Liver (tissue), 9 donors: ENCODE data around the gene KSR1. TPM values are rescaled to one million over a fixed set of nuclear protein-coding genes. Genes with fewer than 3 reads are reported as not detected.

ENCODE experiments used
- DNase-seq: peaks from one replicate; pipeline ENCODE4 v3.0.0-alpha.2; 2017; ENCODE audit warnings: low spot score
- H3K27ac ChIP-seq, 2 donors: one replicate each; pipeline ENCODE4 v1.7.0; 2013; ENCODE audit warnings: inconsistent platforms in 2 of 2, low read length in 2 of 2, control low read depth in 1 of 2, low read depth in 1 of 2, mild to moderate bottlenecking in 1 of 2
- H3K27me3 ChIP-seq, 4 donors: one replicate each; pipeline versions ENCODE4 v1.6.1 to v1.7.0; 2013; ENCODE audit warnings: low read length in 3 of 4, inconsistent platforms in 1 of 4, mild to moderate bottlenecking in 1 of 4, moderate library complexity in 1 of 4; ENCODE audit not compliant: control insufficient read depth in 4 of 4, insufficient read depth in 4 of 4
- H3K36me3 ChIP-seq, 4 donors: one replicate each; pipeline versions ENCODE4 v1.6.1 to v1.7.0; 2013; ENCODE audit warnings: low read length in 3 of 4, mild to moderate bottlenecking in 3 of 4, low read depth in 1 of 4, moderate library complexity in 1 of 4; ENCODE audit not compliant: control insufficient read depth in 4 of 4, insufficient read depth in 3 of 4
- H3K4me1 ChIP-seq, 4 donors: one replicate each; pipeline versions ENCODE4 v1.6.1 to v1.7.0; 2013; ENCODE audit warnings: low read length in 3 of 4, mild to moderate bottlenecking in 3 of 4, moderate library complexity in 1 of 4; ENCODE audit not compliant: control insufficient read depth in 4 of 4, insufficient read depth in 4 of 4
- H3K4me3 ChIP-seq, 3 donors: one replicate each; pipeline versions ENCODE4 v1.6.1 to v1.7.0; 2013; ENCODE audit warnings: low read length in 3 of 3, control low read depth in 1 of 3, low read depth in 1 of 3, mild to moderate bottlenecking in 1 of 3
- H3K9ac ChIP-seq, 2 donors: one replicate each; pipeline ENCODE4 v1.7.0; 2013; ENCODE audit warnings: low read length in 2 of 2, mild to moderate bottlenecking in 2 of 2, moderate library complexity in 2 of 2, control low read depth in 1 of 2, low read depth in 1 of 2
- H3K9me3 ChIP-seq, 4 donors: one replicate each; pipeline versions ENCODE4 v1.6.1 to v1.7.0; 2013; ENCODE audit warnings: low read length in 3 of 4; ENCODE audit not compliant: control insufficient read depth in 4 of 4
- ATF3 ChIP-seq: IDR thresholded peaks from 2 replicates; pipeline ENCODE4 v1.6.1; 2016; ENCODE audit warnings: antibody characterized with exemption
- CTCF ChIP-seq: fragments of 150-350 bp; IDR thresholded peaks from 2 replicates; pipeline ENCODE4 v1.5.1; 2017; ENCODE audit warnings: improper control_type of control experiment, low read depth, low read length; ENCODE audit not compliant: missing input control
- EGR1 ChIP-seq, 2 donors: IDR thresholded peaks; 2 replicates each; pipeline ENCODE4 v1.6.1; 2016 to 2018; ENCODE audit warnings: antibody characterized with exemption in 2 of 2, low read depth in 2 of 2
- FOXA1 ChIP-seq: IDR thresholded peaks from 2 replicates; pipeline ENCODE4 v1.6.1; 2016; ENCODE audit warnings: antibody characterized with exemption
- FOXA2 ChIP-seq: IDR thresholded peaks from 2 replicates; pipeline ENCODE4 v1.6.1; 2016; ENCODE audit warnings: antibody characterized with exemption
- GABPA ChIP-seq, 2 donors: IDR thresholded peaks in 1 of 2; conservative IDR thresholded peaks in 1 of 2; 2 replicates each; pipeline ENCODE4 v1.6.1; 2016; ENCODE audit warnings: antibody characterized with exemption in 2 of 2, mild to moderate bottlenecking in 1 of 2, moderate library complexity in 1 of 2
- HNF4A ChIP-seq, 2 donors: conservative IDR thresholded peaks; 2 replicates each; pipeline ENCODE4 v1.6.1; 2016; ENCODE audit warnings: antibody characterized with exemption in 2 of 2, mild to moderate bottlenecking in 2 of 2
- HNF4G ChIP-seq: IDR thresholded peaks from 2 replicates; pipeline ENCODE4 v1.6.1; 2016; ENCODE audit warnings: antibody characterized with exemption
- JUND ChIP-seq, 2 donors: IDR thresholded peaks; 2 replicates each; pipeline ENCODE4 v1.6.1; 2016; ENCODE audit warnings: antibody characterized with exemption in 2 of 2
- MAX ChIP-seq: IDR thresholded peaks from 2 replicates; pipeline ENCODE4 v1.6.1; 2016; ENCODE audit warnings: antibody characterized with exemption
- NR2F2 ChIP-seq: IDR thresholded peaks from 2 replicates; pipeline ENCODE4 v1.6.1; 2016; ENCODE audit warnings: antibody characterized with exemption
- RAD21 ChIP-seq, 2 donors: IDR thresholded peaks; 2 replicates each; pipeline ENCODE4 v1.6.1; 2016; ENCODE audit warnings: antibody characterized with exemption in 2 of 2, mild to moderate bottlenecking in 2 of 2
- REST ChIP-seq: IDR thresholded peaks from 2 replicates; pipeline ENCODE4 v1.6.1; 2016; ENCODE audit warnings: antibody characterized with exemption, mild to moderate bottlenecking
- RXRA ChIP-seq, 2 donors: IDR thresholded peaks; 2 replicates each; pipeline ENCODE4 v1.6.1; 2017 to 2018; ENCODE audit warnings: antibody characterized with exemption in 2 of 2, mild to moderate bottlenecking in 1 of 2
- SP1 ChIP-seq: IDR thresholded peaks from 2 replicates; pipeline ENCODE4 v1.6.1; 2018; ENCODE audit warnings: antibody characterized with exemption, mild to moderate bottlenecking
- TAF1 ChIP-seq: conservative IDR thresholded peaks from 2 replicates; pipeline ENCODE4 v1.6.1; 2016; ENCODE audit warnings: antibody characterized with exemption, mild to moderate bottlenecking
- YY1 ChIP-seq: IDR thresholded peaks from 2 replicates; pipeline ENCODE4 v1.6.1; 2016; ENCODE audit warnings: antibody characterized with exemption, mild to moderate bottlenecking
- ZBTB33 ChIP-seq: IDR thresholded peaks from 2 replicates; pipeline ENCODE4 v1.6.1; 2016; ENCODE audit warnings: antibody characterized with exemption
- WGBS: extraction: QIAGEN DNeasy Blood & Tissue Kit; methylation state at CpG from one replicate; pipeline ENCODE4 v1.1.7; 2013; 5-methylcytosine and 5-hydroxymethylcytosine counted together
- polyA plus RNA-seq, 2 donors: library from polyadenylated mRNA; stranded (reverse) in 1 of 2; unstranded in 1 of 2; fragments of 200-250 nt in 1 of 2; fragments of >200 nt in 1 of 2; fragmentation: Nextera tagmentation in 1 of 2; extraction: Ambion mirVana in 1 of 2; gene quantifications; one replicate each; pipeline versions ENCODE4 v1.2.1 to v1.2.3, GENCODE V29; 2013 to 2015
- total RNA-seq, 2 donors: library from RNA; depleted of rRNA; stranded (reverse); fragments of >200 nt; gene quantifications; one replicate each; pipeline ENCODE4 v1.2.3, GENCODE V29; 2014
- donor health status: healthy.
- donor health status: healthy.
- donor health status: healthy.
- donor health status: healthy.
- donor health status: healthy.

KSR1 gene
- total and polyA plus RNA-seq, 4 donors = 1.2 to 9.0 (median 4.1) TPM

- Histone ChIP-seq H3K36me3 (no peaks in the 10 kb centered on the region), H3K4me3 (no peak overlapping the region), H3K9ac (no peak overlapping the region), H3K9me3 (no peaks in the 10 kb centered on the region), H3K27ac (no peak overlapping the region), H3K4me1 (peaks cover 6 to 45% (median 35%) of the 10 kb centered on the region in 4 donors), H3K27me3 (no peaks in the 10 kb centered on the region)
- 80% methylated on average over 6 of the region's 6 CpGs for WGBS
- DNase-seq = no peak
- TF ChIP-seq YY1 = no peak
- TF ChIP-seq FOXA2 = no peak
- TF ChIP-seq MAX = no peak
- TF ChIP-seq HNF4A (conservative IDR thresholded peaks at IDR 0.05) = no peak
- no peak for TF ChIP-seq GABPA (IDR thresholded peaks at IDR 0.05 in 1 of 2, conservative IDR thresholded peaks at IDR 0.05 in 1 of 2)
- no peak for TF ChIP-seq RAD21 (IDR thresholded peaks at IDR 0.05)
- no peak for TF ChIP-seq HNF4G
- no peak for TF ChIP-seq RXRA (IDR thresholded peaks at IDR 0.05)
- no peak for TF ChIP-seq NR2F2
- no peak for TF ChIP-seq ATF3
- no peak for TF ChIP-seq JUND (IDR thresholded peaks at IDR 0.05)
- no peak for TF ChIP-seq REST
- TF ChIP-seq EGR1 (IDR thresholded peaks at IDR 0.05; ENCODE audit: low read depth in 2 of 2) = no peak
- no peak for TF ChIP-seq CTCF
- no peak for TF ChIP-seq ZBTB33
- no peak for TF ChIP-seq SP1
- no peak for TF ChIP-seq FOXA1
- TF ChIP-seq TAF1 = no peak
Observed at GRCh38 chr17:27458524-27458908, 2.3 kb downstream of the KSR1 start.
